Memory B cell (primary cell): ENCODE measurements around the gene ELMO1.
A peak's percentile ranks its signal among the peaks of the same experiment; 100 is the strongest.
"Not testable (repeated sequence)": the region's sequence is repeated elsewhere in the genome, so short reads cannot be mapped to it uniquely, and the experiment has no call there.

Experiments
- ATAC-seq: fragments of 150-1000 bp; cut with Tn5 transposase; 2 replicates; pipeline ENCODE4 v1.10.0; 2021; ENCODE audit warnings: low read depth, mild to moderate bottlenecking, moderate library complexity
- DNase-seq, 2 donors: peaks; one replicate each; pipeline ENCODE4 v3.0.0; 2022; ENCODE audit warnings: low spot score in 2 of 2
- H3K27ac Mint-ChIP-seq: one replicate; pipeline ENCODE4 v1.8.0; 2022; ENCODE audit warnings: mild to moderate bottlenecking, moderate library complexity, mixed read lengths
- H3K27me3 Mint-ChIP-seq: one replicate; pipeline ENCODE4 v1.8.0; 2022; ENCODE audit warnings: mixed read lengths
- H3K36me3 Mint-ChIP-seq: one replicate; pipeline ENCODE4 v1.8.0; 2022; ENCODE audit warnings: mild to moderate bottlenecking, mixed read lengths
- H3K4me1 Mint-ChIP-seq: one replicate; pipeline ENCODE4 v1.8.0; 2022; ENCODE audit warnings: mixed read lengths
- H3K4me3 Mint-ChIP-seq: one replicate; pipeline ENCODE4 v1.8.0; 2022; ENCODE audit warnings: mild to moderate bottlenecking, moderate library complexity, mixed read lengths
- H3K9me3 Mint-ChIP-seq: one replicate; pipeline ENCODE4 v1.8.0; 2022; ENCODE audit warnings: mixed read lengths

The ELMO1 gene

DNA sequence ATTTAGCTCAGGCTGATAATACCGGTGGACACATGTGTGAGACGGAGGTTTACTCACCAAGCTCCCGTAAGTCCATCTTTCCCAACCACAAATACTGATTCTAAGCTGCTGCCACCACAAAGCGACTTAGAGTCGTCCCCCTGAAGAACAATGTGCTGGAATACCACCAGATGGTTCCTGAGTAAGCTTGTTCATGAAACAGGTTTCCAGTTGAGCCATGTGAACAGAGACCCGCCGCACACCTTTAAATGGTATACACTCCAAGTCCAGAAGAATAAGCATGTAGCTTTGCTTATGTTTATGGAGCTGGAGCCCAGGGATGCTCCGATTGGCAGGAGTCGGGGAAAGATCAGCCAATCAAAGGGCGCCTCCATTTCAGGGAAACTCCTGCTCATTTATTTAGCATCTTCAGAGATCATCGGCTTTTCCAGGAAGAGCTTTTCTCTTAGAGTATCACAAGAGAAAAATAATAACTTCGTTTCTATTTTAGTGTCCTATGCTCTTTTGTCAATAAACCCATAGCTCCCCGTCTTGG lies 462.7 kb downstream of the ELMO1 start:
- Mint-ChIP-seq H3K27ac (no peak overlapping the region), H3K9me3 (no peaks in the 10 kb centered on the region), H3K36me3 (peaks cover 6% of the 10 kb centered on the region), H3K27me3 (no peaks in the 10 kb centered on the region), H3K4me1 (peaks cover 39% of the 10 kb centered on the region), H3K4me3 (no peak overlapping the region)
- DNase-seq (no peak), ATAC-seq (no peak)

DNA sequence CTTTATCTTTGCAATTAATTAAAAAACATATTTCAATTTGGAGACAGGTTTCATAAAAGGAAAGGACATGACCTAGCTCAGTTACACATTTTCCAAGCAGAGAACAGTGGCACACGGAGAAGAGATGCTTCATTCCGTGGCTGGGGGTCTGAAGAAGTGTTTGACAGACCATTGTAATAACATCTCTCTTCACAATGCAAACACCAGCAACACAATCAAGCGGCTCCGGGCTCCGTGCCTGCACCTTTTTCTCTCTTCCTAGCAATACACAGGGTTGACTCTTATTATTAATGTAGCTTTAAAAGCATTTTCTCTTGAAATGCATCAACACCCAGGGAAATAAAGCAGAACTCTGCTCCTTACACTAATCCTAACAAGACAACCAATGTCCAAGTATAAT lies 463.3 kb downstream of the ELMO1 start:
- no peaks in the 10 kb centered on the region for H3K9me3 Mint-ChIP-seq
- H3K4me3 Mint-ChIP-seq, result no peak overlapping the region
- DNase-seq, result no peak
- peaks cover 6% of the 10 kb centered on the region for H3K36me3 Mint-ChIP-seq
- no peak overlapping the region for H3K27ac Mint-ChIP-seq
- no peaks in the 10 kb centered on the region for H3K27me3 Mint-ChIP-seq
- peaks cover 39% of the 10 kb centered on the region for H3K4me1 Mint-ChIP-seq
- no peak for ATAC-seq

DNA sequence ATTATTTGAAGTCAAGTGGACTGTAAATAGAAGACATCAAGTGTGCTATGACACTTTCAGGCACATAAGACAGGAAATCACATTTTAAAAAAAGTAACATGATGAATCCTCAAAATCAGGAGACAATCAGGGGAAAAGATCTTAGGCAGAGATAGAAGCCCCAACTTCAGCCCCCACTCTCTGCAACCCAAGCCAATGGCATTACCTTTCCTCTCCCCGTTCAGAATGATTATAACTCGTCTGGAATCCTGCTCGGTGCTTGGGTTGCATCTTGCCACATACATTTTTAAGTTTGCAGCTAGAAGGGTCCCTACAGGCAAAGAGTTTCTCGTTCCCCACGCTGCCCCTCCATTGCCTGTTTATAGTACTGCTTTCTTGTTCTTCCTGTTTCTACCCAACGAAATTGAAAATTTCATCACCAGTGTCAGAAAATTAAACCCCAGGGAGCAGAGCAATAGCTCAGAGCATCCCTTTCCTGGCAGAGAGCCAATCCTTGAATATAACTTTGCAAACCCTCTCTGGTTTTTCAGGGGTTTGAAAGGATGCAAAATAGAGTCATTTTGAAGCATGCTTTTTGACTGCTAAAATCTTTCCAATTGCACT lies 463.9 kb downstream of the ELMO1 start:
- ATAC-seq, result no peak
- H3K4me1 Mint-ChIP-seq, result peaks cover 39% of the 10 kb centered on the region
- H3K4me3 Mint-ChIP-seq, result no peak overlapping the region
- no peaks in the 10 kb centered on the region for H3K9me3 Mint-ChIP-seq
- H3K27ac Mint-ChIP-seq, result peak overlapping the region; percentile 5
- no peaks in the 10 kb centered on the region for H3K27me3 Mint-ChIP-seq
- no peak for DNase-seq
- H3K36me3 Mint-ChIP-seq, result peaks cover 9% of the 10 kb centered on the region

DNA sequence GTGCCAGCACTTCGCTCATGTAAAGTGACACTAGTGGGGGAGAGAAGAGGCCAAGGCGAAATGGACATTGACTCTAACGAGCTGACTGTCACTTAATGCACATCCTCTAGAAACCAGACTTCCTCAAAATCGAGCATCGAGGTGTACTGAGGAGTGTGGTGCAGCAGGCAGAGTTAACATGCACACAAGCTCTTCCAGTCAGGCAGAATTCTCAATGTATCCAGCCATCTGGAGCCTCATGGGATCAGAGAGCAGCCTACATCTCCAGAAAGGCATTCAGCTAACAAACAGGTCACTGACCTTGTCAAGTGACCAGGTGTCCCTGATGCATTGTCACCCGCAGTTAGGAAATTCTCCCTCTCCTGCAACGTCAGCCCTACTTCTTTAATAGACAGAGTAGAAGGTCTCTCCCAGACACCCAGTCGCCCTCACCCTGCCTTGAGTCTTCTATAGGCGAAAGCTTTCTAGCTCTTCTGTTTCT lies 464.6 kb downstream of the ELMO1 start:
- no peaks in the 10 kb centered on the region for H3K9me3 Mint-ChIP-seq
- no peak for DNase-seq
- H3K4me3 Mint-ChIP-seq, result no peak overlapping the region
- peaks cover 39% of the 10 kb centered on the region for H3K4me1 Mint-ChIP-seq
- no peak for ATAC-seq
- H3K27ac Mint-ChIP-seq, result no peak overlapping the region
- H3K27me3 Mint-ChIP-seq, result no peaks in the 10 kb centered on the region
- peaks cover 9% of the 10 kb centered on the region for H3K36me3 Mint-ChIP-seq

DNA sequence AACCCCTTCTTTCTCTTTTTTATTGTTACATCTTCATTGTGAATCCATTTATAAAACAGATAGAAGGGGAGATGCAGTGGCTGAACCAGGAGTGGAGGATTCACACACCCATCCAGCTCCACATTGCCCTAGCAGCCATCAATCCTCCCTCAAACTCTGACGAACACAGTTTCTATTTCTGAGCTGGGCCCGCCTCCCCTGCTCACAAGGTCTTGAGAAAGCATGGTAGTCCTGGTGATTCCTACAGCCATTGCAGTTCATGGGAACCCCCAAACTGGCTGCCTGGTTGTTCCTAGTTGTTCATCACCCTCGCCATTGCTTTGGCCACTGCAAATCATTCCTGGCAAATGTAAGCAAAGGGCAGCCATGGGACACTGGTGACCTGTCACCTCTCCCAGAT lies 465.9 kb downstream of the ELMO1 start:
- no peaks in the 10 kb centered on the region for H3K27me3 Mint-ChIP-seq
- no peak overlapping the region for H3K27ac Mint-ChIP-seq
- no peak overlapping the region for H3K4me3 Mint-ChIP-seq
- peaks cover 30% of the 10 kb centered on the region for H3K4me1 Mint-ChIP-seq
- no peak for ATAC-seq
- no peaks in the 10 kb centered on the region for H3K9me3 Mint-ChIP-seq
- DNase-seq, result no peak
- H3K36me3 Mint-ChIP-seq, result peaks cover 10% of the 10 kb centered on the region

DNA sequence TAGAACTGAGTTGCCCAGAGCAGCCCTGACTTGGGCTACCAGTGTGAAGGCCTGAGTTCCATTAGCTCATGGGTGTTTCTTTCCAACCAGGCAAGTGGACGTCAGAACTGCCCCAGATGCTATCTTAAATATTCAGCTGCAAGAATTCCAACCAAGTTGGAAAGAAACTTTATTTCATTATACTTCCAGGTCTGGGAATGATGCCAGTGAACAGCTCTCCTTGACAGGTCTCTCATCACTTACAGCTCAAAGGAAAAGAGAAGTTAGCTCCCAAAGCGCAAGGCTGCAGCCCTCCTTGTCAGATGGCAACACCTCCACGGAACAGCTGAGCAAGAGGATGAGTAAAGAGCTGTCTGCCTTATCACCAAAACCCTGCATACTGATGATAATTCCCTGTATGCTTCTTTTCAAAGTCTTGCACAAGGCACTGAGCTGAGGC lies 468.8 kb downstream of the ELMO1 start:
- H3K27ac Mint-ChIP-seq, result no peak overlapping the region
- H3K27me3 Mint-ChIP-seq, result no peaks in the 10 kb centered on the region
- DNase-seq (no peak), ATAC-seq (no peak)
- H3K9me3 Mint-ChIP-seq, result no peaks in the 10 kb centered on the region
- peaks cover 10% of the 10 kb centered on the region for H3K4me1 Mint-ChIP-seq
- no peak overlapping the region for H3K4me3 Mint-ChIP-seq
- H3K36me3 Mint-ChIP-seq, result peaks cover 9% of the 10 kb centered on the region

DNA sequence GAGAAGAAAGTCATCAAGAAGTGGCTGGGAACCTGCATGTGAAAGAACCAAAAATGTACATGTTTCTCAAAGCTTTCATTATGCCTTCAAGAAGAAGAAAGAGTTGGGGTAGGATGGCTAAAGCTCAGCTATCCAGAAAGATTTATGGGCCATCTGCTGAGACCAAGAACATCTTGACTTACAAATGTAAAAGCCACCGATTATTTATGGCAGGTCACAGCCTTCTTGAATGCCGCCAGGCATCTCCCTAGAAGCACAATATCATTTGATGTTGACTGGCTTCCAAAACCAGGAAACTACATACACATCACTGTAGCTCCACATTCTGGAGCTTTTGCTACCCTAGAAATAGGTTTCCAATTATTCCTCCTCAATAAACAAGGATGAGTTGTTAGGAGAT lies 470.2 kb downstream of the ELMO1 start:
- Mint-ChIP-seq H3K9me3 (no peaks in the 10 kb centered on the region), H3K36me3 (peaks cover 9% of the 10 kb centered on the region), H3K27me3 (no peaks in the 10 kb centered on the region), H3K4me1 (peaks cover 2% of the 10 kb centered on the region), H3K27ac (no peak overlapping the region), H3K4me3 (no peak overlapping the region)
- DNase-seq (no peak), ATAC-seq (no peak)

DNA sequence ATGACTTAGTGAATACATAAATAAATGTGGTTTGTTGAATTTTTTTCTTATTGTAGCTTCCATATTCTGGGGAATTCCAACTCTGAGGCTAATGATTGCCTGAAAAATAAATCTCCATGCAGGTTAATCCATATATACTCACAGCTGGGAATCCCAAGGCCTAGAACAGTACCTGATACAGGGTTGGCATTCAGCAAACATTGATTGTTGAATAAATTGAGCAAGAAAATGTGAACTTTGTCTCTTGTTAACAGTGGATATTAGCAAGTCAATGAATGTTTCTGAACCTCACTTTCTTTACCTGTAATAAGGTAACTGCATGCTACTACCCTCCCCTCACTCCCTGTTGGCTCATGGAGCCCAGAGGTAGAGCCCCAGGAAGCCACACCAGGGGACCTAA lies 470.8 kb downstream of the ELMO1 start:
- Mint-ChIP-seq H3K27me3 (no peaks in the 10 kb centered on the region), H3K4me1 (peaks cover 2% of the 10 kb centered on the region), H3K9me3 (no peaks in the 10 kb centered on the region), H3K4me3 (no peak overlapping the region), H3K27ac (no peak overlapping the region), H3K36me3 (peaks cover 9% of the 10 kb centered on the region)
- ATAC-seq, result no peak
- no peak for DNase-seq

DNA sequence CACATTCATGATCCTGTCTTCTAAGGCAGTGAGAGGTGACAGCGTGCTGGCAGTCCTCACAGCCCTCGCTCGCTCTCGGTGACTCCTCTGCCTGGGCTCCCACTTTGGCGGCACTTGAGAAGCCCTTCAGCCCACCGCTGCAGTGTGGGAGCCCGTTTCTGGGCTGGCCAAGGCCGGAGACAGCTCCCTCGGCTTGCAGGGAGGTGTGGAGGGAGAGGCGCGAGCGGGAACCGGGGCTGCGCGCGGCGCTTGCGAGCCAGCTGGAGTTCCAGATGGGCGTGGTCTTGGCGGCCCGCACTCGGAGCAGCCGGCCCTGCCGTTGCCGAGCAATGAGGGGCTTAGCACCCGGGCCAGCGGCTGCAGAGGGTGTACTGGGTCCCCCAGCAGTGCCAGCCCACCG lies 475.1 kb downstream of the ELMO1 start:
- not testable (repeated sequence) for DNase-seq, H3K27ac Mint-ChIP-seq

DNA sequence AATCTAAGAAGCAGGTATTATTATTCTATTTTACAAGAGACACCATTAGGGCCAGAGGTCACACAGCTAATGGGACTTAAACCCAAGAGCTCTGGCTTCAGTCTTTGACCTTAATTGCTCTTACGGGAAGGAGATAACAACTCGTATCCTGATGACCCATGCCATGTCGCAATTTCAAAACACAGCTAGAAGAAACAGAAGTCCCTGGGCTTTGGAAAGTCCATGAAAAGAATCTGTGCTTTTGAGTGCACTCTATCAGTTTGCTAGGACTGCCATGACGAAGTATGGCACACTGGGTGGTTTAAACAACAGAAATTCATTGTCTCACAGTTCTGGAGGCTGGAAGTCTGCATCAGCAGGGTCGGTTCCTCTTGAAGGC lies 476.5 kb downstream of the ELMO1 start:
- H3K27me3 Mint-ChIP-seq, result no peaks in the 10 kb centered on the region
- H3K36me3 Mint-ChIP-seq, result peaks cover 19% of the 10 kb centered on the region
- H3K9me3 Mint-ChIP-seq, result peaks cover 3% of the 10 kb centered on the region
- ATAC-seq, result no peak
- peaks cover 22% of the 10 kb centered on the region for H3K4me1 Mint-ChIP-seq
- DNase-seq, result no peak
- H3K27ac Mint-ChIP-seq, result no peak overlapping the region
- no peak overlapping the region for H3K4me3 Mint-ChIP-seq

More for the DNA sequence above, 475.1 kb downstream of the ELMO1 start:
- Mint-ChIP-seq H3K4me1 (peaks cover 23% of the 10 kb centered on the region), H3K36me3 (peaks cover 23% of the 10 kb centered on the region)
- H3K4me3 Mint-ChIP-seq, H3K9me3 Mint-ChIP-seq, ATAC-seq, H3K27me3 Mint-ChIP-seq: not testable (repeated sequence)

DNA sequence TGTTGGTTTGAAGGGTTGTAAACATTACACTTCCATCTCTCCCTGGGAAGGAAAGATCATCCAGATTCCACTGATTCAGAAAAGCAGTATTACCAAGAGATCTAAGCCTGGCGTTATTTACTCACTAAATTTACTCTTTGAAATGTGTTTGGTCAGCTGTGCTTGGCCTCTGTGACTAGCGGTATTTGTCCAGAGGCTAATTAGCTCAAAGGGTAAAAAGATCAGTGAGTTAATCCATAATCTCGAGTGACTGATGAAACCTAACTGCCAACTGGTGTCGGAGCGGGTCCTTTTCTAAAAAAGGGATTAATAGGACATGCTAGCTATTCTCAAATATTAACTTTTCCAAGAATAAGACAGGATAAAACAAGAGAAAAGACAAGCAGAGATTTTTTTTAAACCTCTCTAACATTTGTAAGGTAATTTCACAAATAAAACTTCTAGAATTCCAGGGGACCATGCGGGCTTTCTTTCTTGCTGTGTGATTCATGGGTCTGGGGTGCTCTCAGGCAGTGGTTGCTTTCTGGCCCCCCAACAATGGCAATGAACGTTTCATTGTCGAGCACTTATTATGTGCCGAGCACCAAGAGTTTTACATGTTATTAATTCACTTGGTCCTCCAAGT lies 477.0 kb downstream of the ELMO1 start:
- Mint-ChIP-seq H3K27ac (peak overlapping the region; percentile 58), H3K4me3 (no peak overlapping the region), H3K36me3 (peaks cover 19% of the 10 kb centered on the region), H3K4me1 (peaks cover 23% of the 10 kb centered on the region), H3K9me3 (peaks cover 3% of the 10 kb centered on the region), H3K27me3 (no peaks in the 10 kb centered on the region)
- ATAC-seq, result no peak
- DNase-seq, result no peak

DNA sequence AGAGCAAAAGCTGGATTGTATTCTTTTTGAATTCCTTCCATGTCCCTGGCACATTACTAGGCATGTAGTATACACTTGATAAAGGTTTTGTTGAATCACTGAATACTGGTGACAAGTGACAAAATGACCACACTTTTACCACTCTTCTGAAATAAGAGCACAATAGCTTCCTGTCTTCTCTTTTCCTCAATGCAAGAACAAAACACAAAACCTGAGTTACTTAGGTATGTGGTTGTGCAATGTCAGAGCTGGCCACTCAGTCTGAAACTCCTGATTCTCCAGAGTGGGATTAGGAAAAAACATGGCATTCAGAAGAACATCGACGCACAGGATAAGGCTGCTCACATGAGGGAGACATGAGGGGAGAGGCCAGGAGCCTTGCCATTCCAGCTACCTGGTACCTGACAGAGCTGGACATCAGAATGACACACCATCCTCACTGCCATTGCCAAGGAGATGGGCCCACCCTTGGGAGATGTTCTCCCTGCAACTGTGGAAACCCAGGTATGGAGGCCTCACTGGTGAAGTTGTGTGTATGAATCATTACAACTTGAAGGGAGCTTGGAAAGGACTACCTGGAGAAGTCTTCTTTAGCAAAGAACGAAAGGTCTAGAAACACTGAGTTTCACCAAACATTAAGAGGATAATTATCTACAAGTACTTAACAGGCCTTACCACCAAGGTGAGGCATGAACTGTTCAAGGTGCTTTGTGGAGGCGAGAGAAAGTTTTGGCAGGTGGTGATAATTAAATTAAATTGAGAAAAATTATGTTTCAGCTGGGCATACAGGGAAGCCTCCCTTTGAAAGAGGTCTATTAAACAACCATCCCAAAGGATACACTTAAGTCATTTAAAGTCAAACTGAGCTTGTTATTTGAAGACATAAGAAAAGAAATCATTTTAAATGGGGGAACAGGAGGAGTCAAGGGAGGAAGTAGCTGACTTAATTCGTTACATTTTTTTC lies 477.8 kb downstream of the ELMO1 start:
- peaks cover 26% of the 10 kb centered on the region for H3K4me1 Mint-ChIP-seq
- no peak for ATAC-seq
- no peak overlapping the region for H3K4me3 Mint-ChIP-seq
- no peak for DNase-seq
- peaks cover 3% of the 10 kb centered on the region for H3K9me3 Mint-ChIP-seq
- H3K36me3 Mint-ChIP-seq, result peaks cover 19% of the 10 kb centered on the region
- no peaks in the 10 kb centered on the region for H3K27me3 Mint-ChIP-seq
- peak overlapping the region; percentile 70 for H3K27ac Mint-ChIP-seq

DNA sequence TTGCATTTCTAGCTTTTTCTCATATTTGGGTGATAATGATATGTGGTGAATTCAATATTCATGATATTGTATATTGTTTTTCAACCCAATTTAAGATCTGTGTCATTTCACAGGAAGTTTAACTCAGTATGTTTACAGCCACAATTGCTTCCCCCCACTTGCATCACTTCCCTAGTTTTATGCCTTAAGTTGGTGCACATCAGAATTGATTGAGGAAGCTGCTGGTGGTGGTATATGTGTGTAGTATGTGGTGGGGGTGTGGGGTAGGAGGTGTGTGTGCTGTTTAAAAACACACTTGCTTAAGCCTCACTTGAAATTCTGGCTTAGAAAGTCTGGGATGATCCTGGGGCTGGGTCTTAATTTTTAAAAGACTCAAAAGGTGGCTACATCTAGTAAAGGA lies 479.3 kb downstream of the ELMO1 start:
- peak; percentile 77 for ATAC-seq
- Mint-ChIP-seq H3K9me3 (peaks cover 3% of the 10 kb centered on the region), H3K4me3 (no peak overlapping the region), H3K27ac (peak overlapping the region; percentile 25), H3K27me3 (no peaks in the 10 kb centered on the region), H3K36me3 (peaks cover 23% of the 10 kb centered on the region), H3K4me1 (peaks cover 30% of the 10 kb centered on the region)
- no peak for DNase-seq

DNA sequence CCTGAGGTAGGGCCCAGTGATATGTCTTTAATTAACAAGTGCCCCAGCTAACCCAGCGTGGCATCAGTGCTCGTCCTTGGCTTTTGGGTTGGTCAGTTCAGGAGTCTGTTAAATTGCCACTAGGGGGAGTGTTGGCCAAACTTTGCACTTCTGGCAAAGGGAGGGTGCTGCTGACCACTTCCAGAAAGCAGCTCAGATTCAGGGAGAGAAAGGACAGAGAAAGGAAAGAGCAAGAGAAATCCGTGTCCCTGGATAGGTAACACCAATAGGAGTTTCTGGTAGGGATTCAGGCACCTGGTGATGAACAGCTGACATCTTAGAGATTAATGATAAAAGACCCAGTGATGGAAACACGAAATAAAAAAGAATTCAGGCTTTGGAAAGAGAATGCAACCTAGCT lies 481.3 kb downstream of the ELMO1 start:
- peaks cover 3% of the 10 kb centered on the region for H3K9me3 Mint-ChIP-seq
- peaks cover 23% of the 10 kb centered on the region for H3K36me3 Mint-ChIP-seq
- no peak overlapping the region for H3K27ac Mint-ChIP-seq
- H3K4me1 Mint-ChIP-seq, result peaks cover 30% of the 10 kb centered on the region
- DNase-seq (no peak), ATAC-seq (no peak)
- no peaks in the 10 kb centered on the region for H3K27me3 Mint-ChIP-seq
- H3K4me3 Mint-ChIP-seq, result no peak overlapping the region
